Measurements from ENCODE around the gene GLUL.

The GLUL gene

GRCh38 chr1:182407724-182408123, 16.1 kb upstream of the GLUL start:
- H3K27me3 Mint-ChIP-seq = peaks cover 14% of the 10 kb centered on the region
- ATAC-seq (no peak), DNase-seq (no peak)
- no peaks in the 10 kb centered on the region for H3K4me1 Mint-ChIP-seq
- no peak overlapping the region for H3K27ac Mint-ChIP-seq
- no peak overlapping the region for H3K4me3 Mint-ChIP-seq
- H3K9me3 Mint-ChIP-seq = peaks cover 5% of the 10 kb centered on the region
- H3K36me3 Mint-ChIP-seq (ENCODE audit: low read depth) = no peaks in the 10 kb centered on the region

GRCh38 chr1:182406012-182406411, 14.4 kb upstream of the GLUL start:
- no peak for DNase-seq
- H3K27ac Mint-ChIP-seq = no peak overlapping the region
- peaks cover 5% of the 10 kb centered on the region for H3K9me3 Mint-ChIP-seq
- no peak overlapping the region for H3K4me3 Mint-ChIP-seq
- ATAC-seq = no peak
- H3K36me3 Mint-ChIP-seq (ENCODE audit: low read depth) = no peaks in the 10 kb centered on the region
- H3K27me3 Mint-ChIP-seq = peaks cover 14% of the 10 kb centered on the region
- no peaks in the 10 kb centered on the region for H3K4me1 Mint-ChIP-seq

- H3K36me3 Mint-ChIP-seq (ENCODE audit: low read depth) = no peaks in the 10 kb centered on the region
- H3K4me3 Mint-ChIP-seq = no peak overlapping the region
- ATAC-seq (no peak), DNase-seq (no peak)
- no peaks in the 10 kb centered on the region for H3K4me1 Mint-ChIP-seq
- H3K27me3 Mint-ChIP-seq = peaks cover 14% of the 10 kb centered on the region
- H3K27ac Mint-ChIP-seq = no peak overlapping the region
- peaks cover 5% of the 10 kb centered on the region for H3K9me3 Mint-ChIP-seq
Observed at GRCh38 chr1:182405578-182405977, 14.0 kb upstream of the GLUL start.

- Mint-ChIP-seq H3K36me3 (ENCODE audit: low read depth) (no peaks in the 10 kb centered on the region), H3K4me1 (no peaks in the 10 kb centered on the region), H3K9me3 (peaks cover 5% of the 10 kb centered on the region), H3K27me3 (peaks cover 12% of the 10 kb centered on the region), H3K27ac (no peak overlapping the region), H3K4me3 (no peak overlapping the region)
- DNase-seq (no peak), ATAC-seq (no peak)
Observed at GRCh38 chr1:182404781-182405180, 13.2 kb upstream of the GLUL start.

GRCh38 chr1:182400567-182400966, 9.0 kb upstream of the GLUL start, which contains the start of gene TEDDM1:
TSS of gene TEDDM1 (minus strand) at chr1:182400667. CDS start at chr1:182400485, 182 bp downstream.
- Mint-ChIP-seq H3K27me3 (peaks cover 9% of the 10 kb centered on the region), H3K9me3 (peaks cover 3% of the 10 kb centered on the region), H3K27ac (no peak within 1 kb of the TSS), H3K4me1 (no peaks in the 10 kb centered on the region), H3K36me3 (ENCODE audit: low read depth) (no peaks in the 10 kb centered on the region), H3K4me3 (no peak within 1 kb of the TSS)
- no peak for DNase-seq
- no peak for ATAC-seq

GRCh38 chr1:182397653-182398393, 6.2 kb upstream of the GLUL start:
- Mint-ChIP-seq H3K9me3 (no peaks in the 10 kb centered on the region), H3K4me1 (peaks cover 3% of the 10 kb centered on the region), H3K36me3 (ENCODE audit: low read depth) (no peaks in the 10 kb centered on the region), H3K4me3 (no peak overlapping the region), H3K27me3 (peaks cover 14% of the 10 kb centered on the region), H3K27ac (no peak overlapping the region)
- ATAC-seq = no peak
- no peak for DNase-seq

- no peak overlapping the region for H3K27ac Mint-ChIP-seq
- no peak overlapping the region for H3K4me3 Mint-ChIP-seq
- peaks cover 21% of the 10 kb centered on the region for H3K27me3 Mint-ChIP-seq
- no peaks in the 10 kb centered on the region for H3K9me3 Mint-ChIP-seq
- no peak for DNase-seq
- H3K36me3 Mint-ChIP-seq (ENCODE audit: low read depth) = no peaks in the 10 kb centered on the region
- H3K4me1 Mint-ChIP-seq = peaks cover 12% of the 10 kb centered on the region
- ATAC-seq = no peak
Observed at GRCh38 chr1:182395906-182396305, 4.3 kb upstream of the GLUL start.

- Mint-ChIP-seq H3K36me3 (ENCODE audit: low read depth) (peaks cover 3% of the 10 kb centered on the region), H3K4me1 (peaks cover 26% of the 10 kb centered on the region), H3K27me3 (peaks cover 33% of the 10 kb centered on the region), H3K27ac (no peak overlapping the region), H3K9me3 (no peaks in the 10 kb centered on the region), H3K4me3 (no peak overlapping the region)
- DNase-seq (no peak), ATAC-seq (no peak)
Observed at GRCh38 chr1:182394055-182394775, 2.6 kb upstream of the GLUL start.

- ATAC-seq = peak; percentile 18
- Mint-ChIP-seq H3K27me3 (peaks cover 35% of the 10 kb centered on the region), H3K9me3 (no peaks in the 10 kb centered on the region), H3K4me1 (peaks cover 30% of the 10 kb centered on the region), H3K4me3 (peak overlapping the region; percentile 85), H3K27ac (no peak overlapping the region), H3K36me3 (ENCODE audit: low read depth) (peaks cover 8% of the 10 kb centered on the region)
- DNase-seq = peak; percentile 20
Observed at GRCh38 chr1:182392050-182393028, 749 bp upstream of the GLUL start.

GRCh38 chr1:182391028-182391361, 595 bp downstream of the GLUL start:
- Mint-ChIP-seq H3K9me3 (no peaks in the 10 kb centered on the region), H3K36me3 (ENCODE audit: low read depth) (peaks cover 19% of the 10 kb centered on the region), H3K4me3 (peak overlapping the region; percentile 85), H3K27ac (peak overlapping the region; percentile 83), H3K4me1 (peaks cover 30% of the 10 kb centered on the region), H3K27me3 (peaks cover 31% of the 10 kb centered on the region)
- ATAC-seq (no peak), DNase-seq (no peak)

- Mint-ChIP-seq H3K27ac (peak overlapping the region; percentile 52), H3K27me3 (peaks cover 28% of the 10 kb centered on the region), H3K9me3 (no peaks in the 10 kb centered on the region), H3K4me1 (peaks cover 30% of the 10 kb centered on the region), H3K36me3 (ENCODE audit: low read depth) (peaks cover 25% of the 10 kb centered on the region), H3K4me3 (peak overlapping the region; percentile 85)
- ATAC-seq (no peak), DNase-seq (no peak)
Observed at GRCh38 chr1:182389619-182390047, 2.0 kb downstream of the GLUL start.

GRCh38 chr1:182388392-182389134, 3.0 kb downstream of the GLUL start:
- Mint-ChIP-seq H3K27me3 (peaks cover 28% of the 10 kb centered on the region), H3K27ac (no peak overlapping the region), H3K4me1 (peaks cover 30% of the 10 kb centered on the region), H3K9me3 (no peaks in the 10 kb centered on the region), H3K36me3 (ENCODE audit: low read depth) (peaks cover 28% of the 10 kb centered on the region), H3K4me3 (peak overlapping the region; percentile 16)
- no peak for DNase-seq
- no peak for ATAC-seq

- H3K4me3 Mint-ChIP-seq = no peak overlapping the region
Observed at GRCh38 chr1:182387566-182387965, 4.0 kb downstream of the GLUL start.

GRCh38 chr1:182386980-182387379, 4.6 kb downstream of the GLUL start:
- ATAC-seq (no peak), DNase-seq (no peak)
- Mint-ChIP-seq H3K27me3 (peaks cover 17% of the 10 kb centered on the region), H3K27ac (no peak overlapping the region), H3K36me3 (ENCODE audit: low read depth) (peaks cover 28% of the 10 kb centered on the region), H3K4me1 (peaks cover 22% of the 10 kb centered on the region), H3K9me3 (no peaks in the 10 kb centered on the region), H3K4me3 (no peak overlapping the region)

More at GRCh38 chr1:182387566-182387965, 4.0 kb downstream of the GLUL start:
- H3K36me3 Mint-ChIP-seq (ENCODE audit: low read depth) = peaks cover 28% of the 10 kb centered on the region
- no peak overlapping the region for H3K27ac Mint-ChIP-seq
- peaks cover 25% of the 10 kb centered on the region for H3K4me1 Mint-ChIP-seq
- no peak for DNase-seq
- no peaks in the 10 kb centered on the region for H3K9me3 Mint-ChIP-seq
- no peak for ATAC-seq
- H3K27me3 Mint-ChIP-seq = peaks cover 18% of the 10 kb centered on the region
